ENCODE data around the gene ST6GAL2. TPM values are rescaled to one million over a fixed set of nuclear protein-coding genes. Genes with fewer than 3 reads are reported as not detected.

Gene ST6GAL2
- total and polyA plus RNA-seq, 2 of the 8 experiments (the other 6 are each of a cell fraction or from before 2014, with no cell fraction given) = 2.7 to 17.5 TPM

- no peak for TF ChIP-seq ATF2 (IDR thresholded peaks at IDR 0.05; ENCODE audit: low read length)
- no peak for TF ChIP-seq POLR2AphosphoS5 (IDR thresholded peaks at IDR 0.05; ENCODE audit: low read depth, low read length)
- TF ChIP-seq RBBP5 (IDR thresholded peaks at IDR 0.05; ENCODE audit: borderline replicate concordance, low read depth, low read length) = no peak
- no peak for TF ChIP-seq CBX8 (IDR thresholded peaks at IDR 0.05; ENCODE audit: borderline replicate concordance, low read depth, low read length)
- no peak for TF ChIP-seq SIX5 (IDR thresholded peaks at IDR 0.05; ENCODE audit: low read depth, low read length)
- TF ChIP-seq CTCF (IDR thresholded peaks at IDR 0.05; ENCODE audit: control extremely low read depth in 1 of 3, insufficient read depth in 1 of 3, low read depth in 1 of 3, low read length in 3 of 3) = no peak
Observed at GRCh38 chr2:106843001-106843909, 42.7 kb downstream of the ST6GAL2 start (continued).

All from H1 (cell line).